ENCODE measurements around the gene WWTR1.

DNA sequence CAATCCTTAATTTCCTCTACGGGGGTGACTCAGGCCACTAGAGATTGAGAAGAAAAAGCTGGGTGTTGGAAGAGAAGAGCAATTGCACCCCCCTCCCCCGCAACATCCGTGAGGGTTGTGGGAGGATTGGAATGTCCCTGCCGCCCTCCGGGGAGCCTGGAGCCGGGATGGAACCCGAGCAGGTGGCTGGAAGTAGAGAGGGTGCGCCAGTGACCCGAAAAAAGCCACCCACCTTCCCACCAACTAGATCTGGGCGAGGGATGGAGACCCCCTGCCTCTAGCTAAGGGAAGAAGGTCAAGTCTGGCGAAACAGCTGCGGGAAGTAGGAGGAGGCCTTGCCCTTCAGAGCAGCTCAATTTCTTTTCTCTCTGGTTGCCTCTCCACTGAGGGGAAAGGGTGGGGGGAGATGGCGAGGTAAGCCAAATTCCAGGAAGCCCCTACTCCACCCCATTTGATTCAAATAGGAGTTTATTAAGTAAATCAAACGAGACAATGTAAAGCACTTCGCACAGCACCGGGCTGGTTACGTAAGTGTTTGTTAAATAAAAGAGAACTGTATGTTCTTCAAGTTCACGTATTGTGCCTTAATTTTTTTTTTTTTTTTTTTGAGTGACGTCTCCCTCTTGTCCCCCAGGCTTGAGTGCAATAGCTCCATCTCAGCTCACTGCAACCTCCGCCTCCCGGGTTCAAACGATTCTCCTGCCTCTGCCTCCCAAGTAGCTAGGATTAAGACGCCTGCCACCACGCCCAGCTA, 1.1 kb upstream of the WWTR1 start:
- no peak for TF ChIP-seq POLR2AphosphoS5 (IDR thresholded peaks at IDR 0.05; ENCODE audit: low read depth, low read length)
- TF ChIP-seq, protein P1, sequence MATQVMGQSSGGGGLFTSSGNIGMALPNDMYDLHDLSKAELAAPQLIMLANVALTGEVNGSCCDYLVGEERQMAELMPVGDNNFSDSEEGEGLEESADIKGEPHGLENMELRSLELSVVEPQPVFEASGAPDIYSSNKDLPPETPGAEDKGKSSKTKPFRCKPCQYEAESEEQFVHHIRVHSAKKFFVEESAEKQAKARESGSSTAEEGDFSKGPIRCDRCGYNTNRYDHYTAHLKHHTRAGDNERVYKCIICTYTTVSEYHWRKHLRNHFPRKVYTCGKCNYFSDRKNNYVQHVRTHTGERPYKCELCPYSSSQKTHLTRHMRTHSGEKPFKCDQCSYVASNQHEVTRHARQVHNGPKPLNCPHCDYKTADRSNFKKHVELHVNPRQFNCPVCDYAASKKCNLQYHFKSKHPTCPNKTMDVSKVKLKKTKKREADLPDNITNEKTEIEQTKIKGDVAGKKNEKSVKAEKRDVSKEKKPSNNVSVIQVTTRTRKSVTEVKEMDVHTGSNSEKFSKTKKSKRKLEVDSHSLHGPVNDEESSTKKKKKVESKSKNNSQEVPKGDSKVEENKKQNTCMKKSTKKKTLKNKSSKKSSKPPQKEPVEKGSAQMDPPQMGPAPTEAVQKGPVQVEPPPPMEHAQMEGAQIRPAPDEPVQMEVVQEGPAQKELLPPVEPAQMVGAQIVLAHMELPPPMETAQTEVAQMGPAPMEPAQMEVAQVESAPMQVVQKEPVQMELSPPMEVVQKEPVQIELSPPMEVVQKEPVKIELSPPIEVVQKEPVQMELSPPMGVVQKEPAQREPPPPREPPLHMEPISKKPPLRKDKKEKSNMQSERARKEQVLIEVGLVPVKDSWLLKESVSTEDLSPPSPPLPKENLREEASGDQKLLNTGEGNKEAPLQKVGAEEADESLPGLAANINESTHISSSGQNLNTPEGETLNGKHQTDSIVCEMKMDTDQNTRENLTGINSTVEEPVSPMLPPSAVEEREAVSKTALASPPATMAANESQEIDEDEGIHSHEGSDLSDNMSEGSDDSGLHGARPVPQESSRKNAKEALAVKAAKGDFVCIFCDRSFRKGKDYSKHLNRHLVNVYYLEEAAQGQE (IDR thresholded peaks at IDR 0.05; ENCODE audit: insufficient read depth in 1 of 2, low read depth in 2 of 2, low read length in 2 of 2) = no peak
- TF ChIP-seq FOXP2 (optimal IDR thresholded peaks at IDR 0.05; ENCODE audit: borderline replicate concordance, extremely low read depth, extremely low read length, insufficient read depth) = no peak

Data from PFSK-1 (cell line).